Gastrocnemius medialis (tissue), 4 donors: ENCODE results near the gene C13orf46. TPM values are rescaled to one million over a fixed set of nuclear protein-coding genes. Genes with fewer than 3 reads are reported as not detected.

Experiments
- ATAC-seq, 2 donors: fragments of 150-250 bp; one replicate each; pipeline ENCODE4 v1.9.1; 2016
- DNase-seq, 2 donors: peaks; one replicate each; pipeline ENCODE4 v3.0.0-alpha.2; 2019
- H3K27ac ChIP-seq, 4 donors: fragments of 200-600 bp; sonication (generic); 1 replicate in 1 of 4; 2 replicates in 3 of 4; pipeline ENCODE4 v1.5.1; 2016 to 2018; ENCODE audit warnings: mild to moderate bottlenecking in 2 of 4, moderate library complexity in 1 of 4
- H3K27me3 ChIP-seq, 3 donors: fragments of 200-600 bp; sonication (generic) in 2 of 3; 1 replicate in 1 of 3; 2 replicates in 2 of 3; pipeline versions ENCODE4 v1.5.1 to v1.6.0; 2016 to 2019; ENCODE audit warnings: mild to moderate bottlenecking in 1 of 3, moderate library complexity in 1 of 3
- H3K36me3 ChIP-seq, 2 donors: fragments of 200-600 bp; sonication (generic) in 1 of 2; one replicate each; pipeline ENCODE4 v1.5.1; 2017 to 2018
- H3K4me1 ChIP-seq, 2 donors: fragments of 200-600 bp; sonication (generic) in 1 of 2; one replicate each; pipeline ENCODE4 v1.5.1; 2016 to 2017; ENCODE audit warnings: mild to moderate bottlenecking in 2 of 2
- H3K4me3 ChIP-seq, 4 donors: fragments of 200-600 bp; sonication (generic) in 3 of 4; 1 replicate in 1 of 4; 2 replicates in 3 of 4; pipeline ENCODE4 v1.5.1; 2016 to 2019; ENCODE audit warnings: mild to moderate bottlenecking in 2 of 4
- H3K9me3 ChIP-seq, 3 donors: fragments of 200-600 bp; sonication (generic) in 2 of 3; 1 replicate in 1 of 3; 2 replicates in 2 of 3; pipeline ENCODE4 v1.5.1; 2016 to 2019
- POLR2A ChIP-seq, 2 donors: fragments of 450-650 bp; IDR thresholded peaks; one replicate each; pipeline ENCODE4 v1.6.1; 2017; ENCODE audit warnings: antibody characterized with exemption in 2 of 2, mild to moderate bottlenecking in 2 of 2, moderate library complexity in 2 of 2
- in situ Hi-C, 4 donors: fragments of 200-750 bp; cut with MboI; loops; one replicate each; pipeline versions ENCODE4 v1.15.0 to v1.8.0; 2017; ENCODE audit warnings: low sequenced_read_pairs in 4 of 4
- intact Hi-C: fragments of 100-400 bp; cut with DNase I; formaldehyde crosslinking; loops from one replicate; pipeline ENCODE4 v1.15.1; 2023; ENCODE audit warnings: low total_unique reads
- total RNA-seq, 4 donors: library from RNA; depleted of rRNA; stranded (reverse); fragments of >200 nt; gene quantifications; one replicate each; pipeline versions ENCODE4 v1.1.0 to v1.2.3, GENCODE V29; 2016
- TF ChIP-seq, protein P1 (sequence below), 5 experiments: fragments of 450-650 bp in 3 of 5; fragments of 200-600 bp in 2 of 5; sonication (generic) in 2 of 5; IDR thresholded peaks in 4 of 5; conservative IDR thresholded peaks in 1 of 5; 1 replicate in 4 of 5; 2 replicates in 1 of 5; pipeline ENCODE4 v1.5.1; 2016 to 2019; ENCODE audit warnings: antibody characterized with exemption in 5 of 5, mild to moderate bottlenecking in 3 of 5, moderate library complexity in 3 of 5

C13orf46 gene
- total RNA-seq, 4 donors from 2014 or later = 0.10 to 0.69 (median 0.15) TPM; not detected in 1

DNA sequence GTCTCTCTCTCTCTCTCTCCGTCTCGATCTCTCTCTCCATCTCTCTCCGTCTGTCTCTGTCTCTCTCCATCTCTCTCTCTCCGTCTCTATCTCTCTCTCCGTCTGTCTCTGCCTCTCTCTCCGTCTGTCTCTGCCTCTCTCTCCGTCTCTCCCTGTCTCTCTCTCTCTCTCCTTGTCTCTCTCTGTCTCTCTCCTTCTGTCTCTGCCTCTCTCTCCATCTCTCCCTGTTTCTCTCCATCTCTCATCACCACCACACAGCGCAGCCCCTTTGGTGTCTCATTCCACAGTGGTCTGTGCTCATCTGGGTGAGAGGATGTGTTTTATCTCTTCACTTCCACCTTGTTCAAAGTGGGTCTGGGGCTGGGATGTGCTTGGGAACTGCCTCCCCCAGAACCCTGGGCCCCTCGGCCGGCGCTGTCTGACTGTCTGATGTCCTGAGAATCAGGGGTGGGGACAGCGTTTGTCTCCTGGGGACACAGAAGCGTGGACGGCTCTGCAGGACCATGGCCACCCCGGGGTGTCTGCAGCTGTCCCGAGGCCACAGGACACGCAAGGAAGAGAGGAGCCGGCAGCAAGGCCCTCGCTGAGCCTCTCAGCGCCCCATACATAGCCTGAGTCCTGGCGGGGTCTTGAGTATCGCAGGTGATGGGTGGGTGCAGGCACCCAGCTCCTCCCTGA is 40.2 kb upstream of the C13orf46 start:
- intact Hi-C loops = no loop called here
- ATAC-seq = no peak
- TF ChIP-seq POLR2A (IDR thresholded peaks at IDR 0.05) = no peak
- TF ChIP-seq, protein P1, sequence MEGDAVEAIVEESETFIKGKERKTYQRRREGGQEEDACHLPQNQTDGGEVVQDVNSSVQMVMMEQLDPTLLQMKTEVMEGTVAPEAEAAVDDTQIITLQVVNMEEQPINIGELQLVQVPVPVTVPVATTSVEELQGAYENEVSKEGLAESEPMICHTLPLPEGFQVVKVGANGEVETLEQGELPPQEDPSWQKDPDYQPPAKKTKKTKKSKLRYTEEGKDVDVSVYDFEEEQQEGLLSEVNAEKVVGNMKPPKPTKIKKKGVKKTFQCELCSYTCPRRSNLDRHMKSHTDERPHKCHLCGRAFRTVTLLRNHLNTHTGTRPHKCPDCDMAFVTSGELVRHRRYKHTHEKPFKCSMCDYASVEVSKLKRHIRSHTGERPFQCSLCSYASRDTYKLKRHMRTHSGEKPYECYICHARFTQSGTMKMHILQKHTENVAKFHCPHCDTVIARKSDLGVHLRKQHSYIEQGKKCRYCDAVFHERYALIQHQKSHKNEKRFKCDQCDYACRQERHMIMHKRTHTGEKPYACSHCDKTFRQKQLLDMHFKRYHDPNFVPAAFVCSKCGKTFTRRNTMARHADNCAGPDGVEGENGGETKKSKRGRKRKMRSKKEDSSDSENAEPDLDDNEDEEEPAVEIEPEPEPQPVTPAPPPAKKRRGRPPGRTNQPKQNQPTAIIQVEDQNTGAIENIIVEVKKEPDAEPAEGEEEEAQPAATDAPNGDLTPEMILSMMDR (IDR thresholded peaks at IDR 0.05 in 4 of 5, conservative IDR thresholded peaks at IDR 0.05 in 1 of 5) = no peak

DNA sequence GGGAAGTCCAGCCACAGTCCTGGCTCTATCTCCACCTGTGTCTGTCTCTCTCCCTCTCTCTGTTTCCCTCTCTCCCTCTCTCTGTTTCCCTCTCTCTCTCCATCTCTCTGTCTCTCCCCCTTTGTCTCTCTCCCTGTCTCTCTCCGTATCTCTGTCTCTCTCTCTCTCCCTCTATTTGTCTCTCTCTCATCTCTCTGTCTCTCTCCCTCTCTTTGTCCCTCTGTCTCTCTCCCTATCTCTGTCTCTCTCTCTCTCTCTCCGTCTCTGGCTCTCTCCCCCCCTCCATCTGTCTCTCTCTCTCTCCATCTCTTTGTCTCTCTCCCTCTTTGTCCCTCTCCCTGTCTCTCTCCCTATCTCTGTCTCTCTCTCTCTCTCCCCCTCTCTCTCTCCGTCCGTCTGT is 39.5 kb upstream of the C13orf46 start:
- H3K9me3 ChIP-seq = no peaks in the 10 kb centered on the region
- H3K4me3 ChIP-seq = no peak overlapping the region
- H3K36me3 ChIP-seq = peaks cover 0 to 69% of the 10 kb centered on the region in 2 donors
- intact Hi-C loops (no loop called here), in situ Hi-C loops (no loop called here)
- no peaks in the 10 kb centered on the region for H3K4me1 ChIP-seq
- DNase-seq = no peak
- no peak for TF ChIP-seq POLR2A (IDR thresholded peaks at IDR 0.05)
- TF ChIP-seq, protein P1 (IDR thresholded peaks at IDR 0.05 in 4 of 5, conservative IDR thresholded peaks at IDR 0.05 in 1 of 5) = no peak
- no peaks in the 10 kb centered on the region for H3K27me3 ChIP-seq
- no peak for ATAC-seq
- no peak overlapping the region for H3K27ac ChIP-seq

More for the DNA sequence above, 40.2 kb upstream of the C13orf46 start:
- no peak for DNase-seq
- no peaks in the 10 kb centered on the region for H3K4me1 ChIP-seq
- H3K27me3 ChIP-seq = no peaks in the 10 kb centered on the region
- H3K9me3 ChIP-seq = no peaks in the 10 kb centered on the region
- peaks cover 0 to 73% of the 10 kb centered on the region in 2 donors for H3K36me3 ChIP-seq
- in situ Hi-C loops = no loop called here
- no peak overlapping the region for H3K27ac ChIP-seq
- no peak overlapping the region for H3K4me3 ChIP-seq

DNA sequence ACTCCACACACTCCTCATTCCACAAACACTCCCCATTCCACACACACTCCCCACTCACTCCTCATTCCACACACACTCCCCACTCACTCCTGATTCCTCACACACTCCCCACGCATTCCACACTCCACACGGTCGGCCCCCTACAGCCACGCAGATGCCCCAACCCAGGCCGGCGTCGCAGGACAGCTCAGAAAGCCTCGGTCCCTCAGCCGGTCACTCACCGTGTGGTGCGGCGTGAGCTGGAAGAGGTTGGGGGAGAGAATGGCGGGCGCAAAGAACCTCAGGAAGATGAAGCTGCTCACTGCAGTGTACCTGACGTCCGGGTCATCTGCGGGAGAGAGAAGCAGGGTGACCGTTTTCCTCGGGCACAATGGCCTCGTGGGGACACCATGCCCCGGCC is 39.0 kb upstream of the C13orf46 start:
- no peaks in the 10 kb centered on the region for H3K27me3 ChIP-seq
- in situ Hi-C loops = no loop called here
- H3K9me3 ChIP-seq = no peaks in the 10 kb centered on the region
- no peak overlapping the region for H3K4me3 ChIP-seq
- H3K27ac ChIP-seq = no peak overlapping the region
- intact Hi-C loops = no loop called here
- DNase-seq (no peak), ATAC-seq (no peak)
- no peaks in the 10 kb centered on the region for H3K4me1 ChIP-seq
- peaks cover 0 to 65% of the 10 kb centered on the region in 2 donors for H3K36me3 ChIP-seq
- TF ChIP-seq POLR2A (IDR thresholded peaks at IDR 0.05) = no peak
- TF ChIP-seq, protein P1 (IDR thresholded peaks at IDR 0.05 in 4 of 5, conservative IDR thresholded peaks at IDR 0.05 in 1 of 5) = no peak

DNA sequence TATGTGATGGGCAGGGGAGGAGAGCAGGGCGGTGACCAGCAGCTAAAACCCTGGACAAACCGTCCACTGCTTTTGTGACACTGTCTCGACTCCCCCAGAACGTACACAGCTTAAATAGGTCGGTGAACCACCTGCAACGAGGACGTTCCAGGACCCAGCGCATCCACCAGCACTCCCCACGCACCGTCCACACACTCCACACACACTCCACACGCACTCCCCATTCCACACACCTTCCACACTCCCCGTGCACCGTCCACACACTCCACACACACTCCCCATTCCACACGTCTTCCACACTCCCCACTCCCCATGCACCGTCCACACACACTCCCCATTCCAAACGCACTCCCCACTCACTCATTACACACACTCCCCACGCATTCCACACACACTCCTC is 38.3 kb upstream of the C13orf46 start:
- TF ChIP-seq, protein P1 (IDR thresholded peaks at IDR 0.05 in 4 of 5, conservative IDR thresholded peaks at IDR 0.05 in 1 of 5) = no peak
- Histone ChIP-seq H3K9me3 (no peaks in the 10 kb centered on the region), H3K27me3 (no peaks in the 10 kb centered on the region), H3K36me3 (peaks cover 0 to 59% of the 10 kb centered on the region in 2 donors), H3K4me1 (no peaks in the 10 kb centered on the region), H3K27ac (no peak overlapping the region), H3K4me3 (no peak overlapping the region)
- in situ Hi-C loops (no loop called here), intact Hi-C loops (no loop called here)
- DNase-seq (no peak), ATAC-seq (no peak)

DNA sequence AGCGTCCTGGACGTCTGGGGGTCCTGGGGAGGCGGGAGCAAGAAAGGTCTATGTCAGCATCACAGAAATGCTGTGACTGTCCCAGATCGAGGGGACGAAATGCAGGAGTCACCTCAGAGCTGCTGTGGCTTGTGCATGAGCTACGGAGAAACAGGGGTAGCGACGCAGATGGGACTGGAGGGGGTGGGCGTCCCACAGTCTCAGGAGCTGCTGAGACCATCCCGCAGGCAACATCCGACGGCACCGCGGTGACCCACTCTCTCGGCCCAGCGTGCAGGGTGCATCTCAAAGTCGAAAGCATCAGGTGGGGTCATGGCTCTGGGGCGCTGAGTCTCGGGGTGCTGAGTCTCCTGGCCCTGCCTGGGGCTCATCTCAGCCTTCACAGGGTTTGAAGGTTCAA is 37.4 kb upstream of the C13orf46 start:
- Histone ChIP-seq H3K9me3 (no peaks in the 10 kb centered on the region), H3K27me3 (no peaks in the 10 kb centered on the region), H3K4me1 (no peaks in the 10 kb centered on the region), H3K4me3 (no peak overlapping the region), H3K27ac (no peak overlapping the region), H3K36me3 (peaks cover 0 to 50% of the 10 kb centered on the region in 2 donors)
- in situ Hi-C loops = no loop called here
- no peak for DNase-seq
- no peak for TF ChIP-seq POLR2A (IDR thresholded peaks at IDR 0.05)
- TF ChIP-seq, protein P1 (IDR thresholded peaks at IDR 0.05 in 4 of 5, conservative IDR thresholded peaks at IDR 0.05 in 1 of 5) = no peak
- intact Hi-C loops = no loop called here
- no peak for ATAC-seq
